GM12892 (cell line): ENCODE measurements around the gene CREBZF.

Source experiments
- POLR2A ChIP-seq: IDR thresholded peaks from 2 replicates; pipeline ENCODE4 v1.6.1; 2011; ENCODE audit warnings: low read depth, low read length, control low read depth
- POLR2AphosphoS5 ChIP-seq: IDR thresholded peaks from 2 replicates; pipeline ENCODE4 v1.6.1; 2011; ENCODE audit warnings: low read depth, low read length, control low read depth
- TAF1 ChIP-seq: IDR thresholded peaks from 2 replicates; pipeline ENCODE4 v1.6.1; 2011; ENCODE audit warnings: low read depth, mild to moderate bottlenecking, control low read depth, low read length, borderline replicate concordance

DNA sequence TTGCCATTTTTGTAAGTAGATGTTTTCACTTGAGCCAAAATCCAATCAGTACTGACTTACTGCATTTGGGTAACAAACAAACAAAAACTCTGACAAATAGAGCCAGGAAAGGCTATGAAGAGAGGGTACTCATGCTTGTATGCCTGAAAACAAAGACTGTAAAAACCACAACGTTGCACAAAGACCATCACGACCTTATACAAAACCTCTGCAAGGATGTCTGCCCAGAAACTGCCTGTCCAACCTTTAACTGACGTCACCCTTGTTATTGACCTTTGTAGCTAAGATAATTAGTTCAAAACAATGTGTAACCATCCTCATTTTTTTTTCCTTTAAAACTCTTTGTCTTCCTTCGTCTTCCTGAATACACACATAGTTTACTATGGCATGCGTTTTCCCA is 804 bp upstream of the CREBZF start:
- TF ChIP-seq POLR2A (no peak), POLR2AphosphoS5 (no peak), TAF1 (no peak)
